Mammary microvascular endothelial cell (primary cell): ENCODE data around the gene CCNA2. TPM values are rescaled to one million over a fixed set of nuclear protein-coding genes. Genes with fewer than 3 reads are reported as not detected.

Experiments
- total RNA-seq: library from RNA; depleted of rRNA; stranded (reverse); fragments of >200 nt; gene quantifications from 2 replicates; pipeline ENCODE4 v1.2.3, GENCODE V29; 2015

CCNA2 gene
- 103 and 107 TPM in 2 replicates for total RNA-seq

DNA sequence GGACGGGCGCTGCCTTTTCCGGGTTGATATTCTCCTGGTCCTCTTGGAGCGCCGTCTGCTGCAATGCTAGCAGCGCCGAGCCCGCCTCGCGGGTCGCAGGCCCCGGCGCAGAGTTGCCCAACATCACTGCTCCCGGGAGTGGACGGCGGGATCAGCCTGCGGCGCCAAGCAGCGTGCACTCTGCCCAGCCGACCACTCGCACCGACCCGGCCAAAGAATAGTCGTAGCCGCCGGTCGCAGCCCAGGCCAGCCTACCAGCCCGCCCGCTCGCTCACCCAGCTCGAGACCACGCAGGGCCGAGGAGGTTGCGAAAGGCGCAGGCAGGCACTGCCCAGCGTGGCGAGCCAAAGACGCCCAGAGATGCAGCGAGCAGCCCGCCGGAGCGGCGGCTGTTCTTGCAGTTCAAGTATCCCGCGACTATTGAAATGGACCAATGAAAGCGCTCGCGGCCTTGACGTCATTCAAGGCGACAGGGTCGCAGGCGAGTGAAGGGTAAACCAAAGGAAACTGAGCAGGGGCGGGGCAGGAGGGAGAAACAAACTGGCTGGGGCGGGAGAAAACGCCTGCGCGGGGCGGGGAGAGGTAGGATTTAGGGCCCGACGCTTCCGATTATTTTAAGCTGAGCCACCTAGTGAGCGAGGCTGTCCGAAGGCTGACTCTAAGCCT lies at the start of gene CCNA2:
TSS of gene CCNA2 (minus strand) at position 379 of the 666 bp plus-strand sequence. CDS start at position 124, 255 bp downstream.

DNA sequence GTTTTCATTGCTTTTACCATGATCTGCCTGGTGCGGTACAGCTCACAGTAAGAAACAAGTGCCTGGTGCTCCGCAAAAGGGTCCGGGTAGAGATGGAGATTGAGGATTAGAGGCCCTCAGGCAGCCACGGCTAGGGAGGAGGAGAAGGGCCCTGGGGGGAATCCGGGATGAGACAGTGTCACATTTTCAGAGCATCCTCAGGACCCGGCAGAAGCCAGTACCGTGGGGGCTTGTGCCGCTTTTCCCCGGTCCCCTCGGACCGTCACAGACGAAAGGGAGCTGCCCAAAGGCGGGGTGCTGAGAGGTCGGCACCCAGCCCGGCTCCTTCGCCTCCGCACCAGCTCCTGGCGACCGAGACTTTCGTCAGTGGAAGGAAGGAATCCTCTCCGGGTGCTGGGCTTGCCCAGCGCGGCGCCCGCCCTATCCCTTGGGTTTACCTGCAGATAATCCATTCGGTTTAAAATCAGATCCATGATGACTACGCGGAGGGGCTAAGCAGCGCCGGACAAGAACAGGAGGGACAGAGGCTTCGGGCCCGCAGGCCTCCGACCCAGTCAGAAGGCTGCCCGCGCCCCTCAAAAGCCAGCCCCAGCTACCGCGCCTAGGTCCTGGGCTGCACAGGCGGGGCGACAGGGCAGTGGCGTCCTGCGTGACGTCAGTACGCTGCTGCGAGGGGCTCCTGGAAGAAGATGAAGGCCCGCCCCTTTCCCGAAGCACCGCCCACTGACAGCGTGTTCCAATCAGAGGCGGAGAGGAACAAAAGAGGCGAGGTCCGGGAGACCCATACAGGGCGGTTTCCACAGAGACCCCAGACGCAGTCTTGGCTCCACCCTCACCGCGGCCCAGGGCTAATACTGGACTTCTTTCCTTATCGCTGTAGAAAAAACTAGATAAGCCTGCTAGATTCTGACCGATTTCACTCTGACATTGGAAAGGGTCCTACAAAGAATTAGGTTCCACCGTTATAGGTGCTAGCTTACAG lies 46.4 kb upstream of the CCNA2 start, which contains the start of gene BBS7:
TSS of gene BBS7 (minus strand) at position 634 of the 982 bp plus-strand sequence. CDS start at position 473, 161 bp downstream.

DNA sequence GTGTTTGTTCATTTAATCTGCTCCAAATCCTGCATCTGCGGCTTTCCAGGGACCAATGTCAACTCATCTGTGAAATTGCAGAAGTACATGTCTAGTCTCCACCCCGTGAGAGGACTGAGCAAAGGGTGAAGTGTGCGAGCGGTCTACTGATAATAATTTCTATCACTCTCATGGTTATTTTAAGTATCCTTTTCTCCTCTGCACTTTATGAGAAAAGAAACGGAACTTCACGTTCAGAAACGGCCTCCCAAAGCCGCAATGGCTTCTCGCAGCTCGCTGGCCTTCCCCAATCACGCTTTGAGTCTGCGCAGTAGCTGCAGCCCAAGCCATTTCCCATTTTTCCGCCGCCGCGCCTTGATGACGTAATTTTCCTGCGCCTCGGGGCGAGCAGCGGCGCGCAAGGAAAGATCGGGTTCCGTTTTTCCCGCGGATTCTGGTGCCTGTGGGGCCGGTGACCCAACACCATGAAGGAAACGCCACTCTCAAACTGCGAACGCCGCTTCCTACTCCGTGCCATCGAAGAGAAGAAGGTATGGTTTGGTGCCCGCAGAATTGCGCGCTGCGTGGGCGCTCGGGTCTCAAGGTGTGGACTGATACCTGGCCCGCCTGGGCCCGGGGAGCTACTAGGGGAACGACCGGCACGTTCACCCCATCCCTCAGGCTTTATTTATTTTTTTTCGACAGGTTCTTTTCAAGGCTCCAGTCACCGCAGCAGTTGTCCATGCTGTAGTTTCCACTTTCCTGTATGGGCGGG lies 22.5 kb downstream of the CCNA2 start, which contains the start of gene EXOSC9:
TSS of gene EXOSC9 (plus strand) at position 363 of the 754 bp plus-strand sequence. CDS start at position 465, 102 bp downstream.

Other genes with a start within 250 kb of the CCNA2 start
- 735 and 779 TPM in 2 replicates for gene ANXA5, start 126.9 kb downstream of the CCNA2 start, total RNA-seq
- gene SMIM43, start 58.7 kb downstream of the CCNA2 start, total RNA-seq, result 0.20 and 0.53 TPM in 2 replicates
- 55.1 and 59.9 TPM in 2 replicates for gene EXOSC9, start 22.6 kb downstream of the CCNA2 start, total RNA-seq
- gene BBS7, start 46.6 kb upstream of the CCNA2 start, total RNA-seq, result 18.6 and 22.1 TPM in 2 replicates
- 0.07 TPM in 1 of 2 replicates, not detected in the other for gene TRPC3, start 128.2 kb upstream of the CCNA2 start, total RNA-seq